Chondrocyte (in vitro differentiated cells): ENCODE data around the gene FERMT3. TPM values are rescaled to one million over a fixed set of nuclear protein-coding genes. Genes with fewer than 3 reads are reported as not detected.
A peak's percentile ranks its signal among the peaks of the same experiment; 100 is the strongest.

Experiments
- DNase-seq: peaks from one replicate; pipeline ENCODE4 v3.0.0; 2021; ENCODE audit warnings: mixed read lengths, low spot score
- H3K27ac Mint-ChIP-seq: one replicate; pipeline ENCODE4 v1.8.0; 2021; ENCODE audit warnings: mild to moderate bottlenecking, moderate library complexity, mixed read lengths; ENCODE audit not compliant: unreplicated experiment
- H3K27me3 Mint-ChIP-seq: 2 replicates; pipeline ENCODE4 v1.8.0; 2021; ENCODE audit warnings: low read depth, mixed read lengths
- H3K36me3 Mint-ChIP-seq: 2 replicates; pipeline ENCODE4 v1.8.0; 2021; ENCODE audit warnings: low read depth, mixed read lengths
- H3K4me1 Mint-ChIP-seq: 2 replicates; pipeline ENCODE4 v1.8.0; 2021; ENCODE audit warnings: low read depth, mild to moderate bottlenecking, mixed read lengths
- H3K4me3 Mint-ChIP-seq: one replicate; pipeline ENCODE4 v1.8.0; 2021; ENCODE audit warnings: mild to moderate bottlenecking, moderate library complexity, mixed read lengths; ENCODE audit not compliant: unreplicated experiment
- H3K9me3 Mint-ChIP-seq: 2 replicates; pipeline ENCODE4 v1.8.0; 2021; ENCODE audit warnings: low read depth, mixed read lengths
- CTCF ChIP-seq: fragments of 200-600 bp; sonication (generic); IDR thresholded peaks from 2 replicates; pipeline ENCODE4 v1.5.0; 2021; ENCODE audit warnings: antibody characterized with exemption, mild to moderate bottlenecking, moderate library complexity
- total RNA-seq: library from RNA; stranded (reverse); gene quantifications from 3 replicates; pipeline ENCODE4 v1.2.1, GENCODE V29; 2021

The FERMT3 gene
- total RNA-seq, 1 donor from 2014 or later: 1.5 TPM

- Mint-ChIP-seq H3K27me3 (no peaks in the 10 kb centered on the region), H3K4me3 (no peak overlapping the region), H3K4me1 (no peaks in the 10 kb centered on the region), H3K36me3 (no peaks in the 10 kb centered on the region), H3K27ac (no peak overlapping the region), H3K9me3 (peaks cover 4% of the 10 kb centered on the region)
- TF ChIP-seq CTCF: no peak
- DNase-seq: no peak
Observed at GRCh38 chr11:64173616-64174355, 32.7 kb upstream of the FERMT3 start.

GRCh38 chr11:64176751-64177150 lies 29.8 kb upstream of the FERMT3 start:
- no peaks in the 10 kb centered on the region for H3K36me3 Mint-ChIP-seq
- no peak for DNase-seq
- peaks cover 4% of the 10 kb centered on the region for H3K9me3 Mint-ChIP-seq
- no peak overlapping the region for H3K4me3 Mint-ChIP-seq
- H3K27me3 Mint-ChIP-seq: no peaks in the 10 kb centered on the region
- no peak for TF ChIP-seq CTCF
- H3K27ac Mint-ChIP-seq: no peak overlapping the region
- peaks cover 12% of the 10 kb centered on the region for H3K4me1 Mint-ChIP-seq

GRCh38 chr11:64178203-64178602 lies 28.3 kb upstream of the FERMT3 start:
- DNase-seq: no peak
- Mint-ChIP-seq H3K36me3 (no peaks in the 10 kb centered on the region), H3K27me3 (no peaks in the 10 kb centered on the region), H3K27ac (no peak overlapping the region), H3K4me1 (peaks cover 22% of the 10 kb centered on the region), H3K9me3 (peaks cover 4% of the 10 kb centered on the region), H3K4me3 (no peak overlapping the region)
- no peak for TF ChIP-seq CTCF

GRCh38 chr11:64178951-64179639 lies 27.4 kb upstream of the FERMT3 start:
- no peak overlapping the region for H3K27ac Mint-ChIP-seq
- TF ChIP-seq CTCF: no peak
- H3K36me3 Mint-ChIP-seq: no peaks in the 10 kb centered on the region
- H3K9me3 Mint-ChIP-seq: peaks cover 2% of the 10 kb centered on the region
- no peak for DNase-seq
- peaks cover 30% of the 10 kb centered on the region for H3K4me1 Mint-ChIP-seq
- no peaks in the 10 kb centered on the region for H3K27me3 Mint-ChIP-seq
- no peak overlapping the region for H3K4me3 Mint-ChIP-seq

- Mint-ChIP-seq H3K9me3 (no peaks in the 10 kb centered on the region), H3K36me3 (no peaks in the 10 kb centered on the region), H3K27ac (peak overlapping the region; percentile 96), H3K4me3 (peak overlapping the region; percentile 68), H3K27me3 (no peaks in the 10 kb centered on the region), H3K4me1 (peaks cover 40% of the 10 kb centered on the region)
- no peak for DNase-seq
- no peak for TF ChIP-seq CTCF
Observed at GRCh38 chr11:64180891-64181290, 25.6 kb upstream of the FERMT3 start.
